Mesenchymal stem cell (in vitro differentiated cells and primary cell): Measurements from ENCODE around the gene CROCC.
A peak's percentile ranks its signal among the peaks of the same experiment; 100 is the strongest.

ENCODE experiments used
- DNase-seq: peaks from one replicate; pipeline ENCODE4 v3.0.0-alpha.2; 2013
- H2AFZ ChIP-seq: one replicate; pipeline ENCODE4 v1.6.1; 2013; ENCODE audit warnings: low read depth, mild to moderate bottlenecking, control low read depth, inconsistent platforms, low read length, moderate library complexity
- H2AK5ac ChIP-seq: 2 replicates; pipeline ENCODE4 v1.6.1; 2013; ENCODE audit warnings: low read length, moderate library complexity, mild to moderate bottlenecking, inconsistent platforms; ENCODE audit not compliant: severe bottlenecking
- H2BK120ac ChIP-seq: one replicate; pipeline ENCODE4 v1.6.1; 2013; ENCODE audit warnings: low read depth, mild to moderate bottlenecking, inconsistent platforms, low read length, moderate library complexity
- H2BK12ac ChIP-seq, 2 experiments: one replicate each; pipeline ENCODE4 v1.6.1; 2013; ENCODE audit warnings: inconsistent platforms in 2 of 2, low read length in 2 of 2, mild to moderate bottlenecking in 2 of 2, moderate library complexity in 2 of 2, control low read depth in 1 of 2
- H2BK15ac ChIP-seq: one replicate; pipeline ENCODE4 v1.6.1; 2013; ENCODE audit warnings: mild to moderate bottlenecking, low read depth, inconsistent platforms; ENCODE audit not compliant: poor library complexity, severe bottlenecking
- H2BK5ac ChIP-seq: 2 replicates; pipeline ENCODE4 v1.6.1; 2013; ENCODE audit warnings: low read depth, mild to moderate bottlenecking, low read length, control low read depth, inconsistent platforms; ENCODE audit not compliant: poor library complexity, severe bottlenecking
- H3K14ac ChIP-seq, 2 experiments: one replicate each; pipeline ENCODE4 v1.6.1; 2013; ENCODE audit warnings: inconsistent platforms in 2 of 2, low read length in 2 of 2, control low read depth in 1 of 2, mild to moderate bottlenecking in 1 of 2, moderate library complexity in 1 of 2
- H3K18ac ChIP-seq, 2 experiments: one replicate each; pipeline ENCODE4 v1.6.1; 2013; ENCODE audit warnings: inconsistent platforms in 2 of 2, low read length in 2 of 2, control low read depth in 1 of 2, low read depth in 1 of 2, mild to moderate bottlenecking in 1 of 2
- H3K23ac ChIP-seq, 2 experiments: one replicate each; pipeline ENCODE4 v1.6.1; 2013; ENCODE audit warnings: inconsistent platforms in 2 of 2, low read length in 2 of 2, mild to moderate bottlenecking in 2 of 2, moderate library complexity in 2 of 2, control low read depth in 1 of 2
- H3K27ac ChIP-seq: 2 replicates; pipeline ENCODE4 v1.5.1; 2013; ENCODE audit warnings: mild to moderate bottlenecking, moderate library complexity, low read length, control low read depth, inconsistent platforms; ENCODE audit not compliant: poor library complexity, severe bottlenecking
- H3K27me3 ChIP-seq, 2 experiments: 2 replicates each; pipeline versions ENCODE4 v1.6.1 to v1.7.0; 2013; ENCODE audit warnings: low read length in 2 of 2, mild to moderate bottlenecking in 2 of 2, moderate library complexity in 2 of 2, control low read depth in 1 of 2, inconsistent platforms in 1 of 2; ENCODE audit not compliant: control insufficient read depth in 1 of 2, insufficient read depth in 1 of 2
- H3K36me3 ChIP-seq, 2 experiments: 2 replicates each; pipeline versions ENCODE4 v1.6.1 to v1.7.0; 2013; ENCODE audit warnings: low read length in 2 of 2, control low read depth in 1 of 2, inconsistent platforms in 1 of 2, low read depth in 1 of 2, mild to moderate bottlenecking in 1 of 2; ENCODE audit not compliant: insufficient read depth in 2 of 2, control insufficient read depth in 1 of 2
- H3K4ac ChIP-seq, 2 experiments: one replicate each; pipeline ENCODE4 v1.6.1; 2013; ENCODE audit warnings: inconsistent platforms in 2 of 2, low read length in 2 of 2, mild to moderate bottlenecking in 2 of 2, moderate library complexity in 2 of 2, control low read depth in 1 of 2, low read depth in 1 of 2
- H3K4me1 ChIP-seq: 2 replicates; pipeline ENCODE4 v1.6.1; 2013; ENCODE audit warnings: low read depth, low read length, control low read depth; ENCODE audit not compliant: control insufficient read depth, insufficient read depth
- H3K4me2 ChIP-seq: 2 replicates; pipeline ENCODE4 v1.6.1; 2013; ENCODE audit warnings: low read length, mild to moderate bottlenecking, inconsistent platforms; ENCODE audit not compliant: poor library complexity, severe bottlenecking
- H3K4me3 ChIP-seq, 2 experiments: 2 replicates each; pipeline versions ENCODE4 v1.5.1 to v1.7.0; 2013; ENCODE audit warnings: low read length in 2 of 2, mild to moderate bottlenecking in 2 of 2, control low read depth in 1 of 2, low read depth in 1 of 2; ENCODE audit not compliant: insufficient read depth in 1 of 2
- H3K79me1 ChIP-seq: replicated peaks from 2 replicates; pipeline ENCODE4 v1.6.1; 2013; ENCODE audit warnings: mild to moderate bottlenecking, control low read depth, low read length, inconsistent platforms; ENCODE audit not compliant: poor library complexity, severe bottlenecking
- H3K9ac ChIP-seq: 2 replicates; pipeline ENCODE4 v1.7.0; 2013; ENCODE audit warnings: mild to moderate bottlenecking, low read length, moderate library complexity
- H3K9me3 ChIP-seq: 2 replicates; pipeline ENCODE4 v1.7.0; 2013; ENCODE audit warnings: mild to moderate bottlenecking, low read length; ENCODE audit not compliant: control insufficient read depth
- H4K8ac ChIP-seq: one replicate; pipeline ENCODE4 v1.6.1; 2013; ENCODE audit warnings: inconsistent platforms, mild to moderate bottlenecking, low read length, moderate library complexity
- H4K91ac ChIP-seq: one replicate; pipeline ENCODE4 v1.6.1; 2013; ENCODE audit warnings: mild to moderate bottlenecking, low read length, inconsistent platforms
- WGBS: methylation state at CpG from one replicate; pipeline ENCODE4 v1.1.7; 2013; ENCODE audit warnings: mixed read lengths; 5-methylcytosine and 5-hydroxymethylcytosine counted together

Gene CROCC

DNA sequence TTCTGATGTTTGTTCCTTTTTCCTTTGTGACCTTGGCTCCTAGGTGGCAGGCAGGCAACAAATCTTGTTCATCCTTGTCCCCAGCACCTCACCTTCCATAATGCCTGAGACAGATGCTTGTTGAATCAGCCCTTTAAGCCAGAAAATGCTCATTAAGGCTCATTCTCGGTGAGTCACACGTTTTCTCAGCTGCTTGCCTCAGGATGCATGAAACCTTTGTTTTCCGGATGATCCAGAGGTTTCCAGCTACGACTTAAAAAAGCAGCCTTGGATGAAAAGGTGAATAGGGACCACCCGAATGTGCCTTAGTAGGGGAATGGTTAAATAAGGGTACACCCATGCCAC lies 94.6 kb downstream of the CROCC start:
- DNase-seq: peak; percentile 39
- Histone ChIP-seq H4K91ac (no peak overlapping the region), H2AK5ac (peak overlapping the region; percentile 16), H3K14ac (no peak overlapping the region), H3K4me2 (no peak overlapping the region), H3K27me3 (no peaks in the 10 kb centered on the region), H3K4ac (no peak overlapping the region), H3K9ac (no peak overlapping the region), H3K36me3 (peaks cover 24 to 38% of the 10 kb centered on the region in 2 experiments), H3K9me3 (no peaks in the 10 kb centered on the region), H4K8ac (peak overlapping the region; percentile 14), H2AFZ (no peak overlapping the region), H3K23ac (no peak overlapping the region), H3K4me3 (no peak overlapping the region), H3K27ac (peak overlapping the region; percentile 80), H2BK12ac (no peak overlapping the region), H2BK5ac (peak overlapping the region; percentile 25), H2BK120ac (no peak overlapping the region), H3K79me1 (peaks cover 4% of the 10 kb centered on the region), H2BK15ac (no peak overlapping the region), H3K18ac (no peak overlapping the region), H3K4me1 (peaks cover 35% of the 10 kb centered on the region)
- WGBS: 32% methylated on average over 3 of the region's 5 CpGs

DNA sequence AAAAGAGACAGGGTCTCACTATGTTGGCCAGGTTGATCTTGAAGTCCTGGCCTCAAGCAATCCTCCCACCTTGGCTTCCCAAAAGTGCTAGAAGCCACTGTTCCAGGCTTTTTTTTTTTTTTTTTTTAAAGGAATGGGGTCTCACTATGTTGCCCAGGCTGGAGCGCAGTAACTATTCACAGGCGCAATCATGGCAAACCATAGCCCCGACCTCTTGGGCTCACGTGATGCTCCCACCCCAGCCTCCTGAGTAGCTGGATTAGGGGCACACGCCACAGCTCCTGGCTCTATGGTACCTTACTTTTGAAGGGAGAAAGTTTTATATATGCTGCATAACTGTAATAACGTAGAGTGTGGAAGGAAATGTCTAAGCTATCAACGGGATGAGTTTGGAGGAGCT lies 95.7 kb downstream of the CROCC start:
- Histone ChIP-seq H3K9me3 (no peaks in the 10 kb centered on the region), H2BK15ac (no peak overlapping the region), H4K8ac (no peak overlapping the region), H3K4me2 (no peak overlapping the region), H2BK5ac (no peak overlapping the region), H2AFZ (no peak overlapping the region), H3K36me3 (peaks cover 35 to 50% of the 10 kb centered on the region in 2 experiments), H2BK12ac (no peak overlapping the region), H3K4ac (no peak overlapping the region), H2BK120ac (no peak overlapping the region), H3K23ac (no peak overlapping the region), H3K14ac (no peak overlapping the region), H3K4me3 (no peak overlapping the region), H3K27me3 (no peaks in the 10 kb centered on the region), H3K27ac (no peak overlapping the region), H3K4me1 (peaks cover 30% of the 10 kb centered on the region), H4K91ac (no peak overlapping the region), H3K9ac (no peak overlapping the region), H2AK5ac (no peak overlapping the region), H3K79me1 (peaks cover 5% of the 10 kb centered on the region), H3K18ac (no peak overlapping the region)
- DNase-seq: no peak
- 98% methylated on average over 5 of the region's 7 CpGs for WGBS

DNA sequence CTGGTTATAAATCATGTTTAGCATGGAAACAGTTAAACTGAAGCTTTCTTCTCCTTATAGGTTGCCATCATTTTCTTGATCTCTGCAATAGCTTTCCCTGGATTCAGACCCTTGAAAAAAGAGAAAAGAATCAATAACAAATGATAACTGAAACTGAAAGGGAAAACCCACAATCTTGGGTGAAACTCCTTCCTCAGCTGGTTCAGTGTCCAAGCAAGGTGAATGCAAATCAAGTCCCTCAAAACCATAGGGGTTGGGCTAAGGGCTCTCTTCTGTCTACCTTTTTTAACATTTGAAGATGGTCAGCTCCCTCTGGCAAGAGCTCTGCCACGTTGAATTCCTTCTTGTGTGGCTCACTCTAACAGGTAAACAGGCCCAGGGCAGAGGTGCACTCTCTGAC lies 97.1 kb downstream of the CROCC start:
- Histone ChIP-seq H3K14ac (no peak overlapping the region), H3K79me1 (peaks cover 6% of the 10 kb centered on the region), H2AFZ (no peak overlapping the region), H2BK5ac (no peak overlapping the region), H2BK120ac (no peak overlapping the region), H3K4me1 (peaks cover 16% of the 10 kb centered on the region), H4K91ac (no peak overlapping the region), H3K4me3 (no peak overlapping the region), H2AK5ac (peak overlapping the region; percentile 13), H3K18ac (no peak overlapping the region), H3K27ac (no peak overlapping the region), H3K27me3 (no peaks in the 10 kb centered on the region), H2BK15ac (no peak overlapping the region), H3K36me3 (peaks cover 42 to 64% of the 10 kb centered on the region in 2 experiments), H3K23ac (no peak overlapping the region), H3K9ac (no peak overlapping the region), H3K4ac (no peak overlapping the region), H3K4me2 (no peak overlapping the region), H3K9me3 (no peaks in the 10 kb centered on the region), H2BK12ac (no peak overlapping the region), H4K8ac (no peak overlapping the region)
- WGBS: 65% methylated on average over 1 of the region's 1 CpG
- no peak for DNase-seq

DNA sequence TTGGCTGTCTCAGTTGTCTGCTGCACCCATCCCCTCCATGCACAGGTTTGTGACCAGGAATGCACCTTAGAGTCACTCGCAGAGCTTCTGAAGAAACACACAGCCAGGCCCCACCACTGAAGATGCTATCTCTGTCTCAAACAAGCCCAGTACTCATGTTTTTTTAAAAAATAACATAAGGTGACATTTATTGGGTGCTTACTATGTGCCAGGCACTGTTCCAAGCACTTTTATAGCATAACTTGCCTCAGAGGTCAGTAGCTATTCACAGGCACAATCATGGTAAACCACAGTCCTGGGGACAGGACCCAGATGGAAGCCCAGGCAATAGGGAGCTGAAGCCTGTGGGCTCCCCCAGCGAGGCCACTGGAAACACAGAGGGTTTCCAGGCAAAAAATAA lies 98.8 kb downstream of the CROCC start:
- Histone ChIP-seq H3K18ac (no peak overlapping the region), H3K27ac (no peak overlapping the region), H3K14ac (no peak overlapping the region), H2AK5ac (no peak overlapping the region), H3K9me3 (no peaks in the 10 kb centered on the region), H3K36me3 (peaks cover 49 to 80% of the 10 kb centered on the region in 2 experiments), H2BK15ac (no peak overlapping the region), H3K27me3 (no peaks in the 10 kb centered on the region), H3K79me1 (peaks cover 9% of the 10 kb centered on the region), H3K4ac (no peak overlapping the region), H3K4me2 (no peak overlapping the region), H3K4me1 (peaks cover 6% of the 10 kb centered on the region), H3K4me3 (no peak overlapping the region), H4K8ac (no peak overlapping the region), H2BK5ac (no peak overlapping the region), H3K23ac (no peak overlapping the region), H4K91ac (no peak overlapping the region), H2BK12ac (no peak overlapping the region), H2BK120ac (no peak overlapping the region), H3K9ac (no peak overlapping the region), H2AFZ (no peak overlapping the region)
- WGBS: 100% methylated on average over 1 of the region's 2 CpGs
- DNase-seq: no peak
